GM21526 (cell line): ENCODE data around the gene ZNF830.
"Not testable (repeated sequence)": the region's sequence is repeated elsewhere in the genome, so short reads cannot be mapped to it uniquely, and the experiment has no call there.

Experiments
- ATAC-seq: cut with Tn5 transposase; IDR thresholded peaks from one replicate; pipeline ENCODE4 v1.9.1; 2021; ENCODE audit warnings: moderate library complexity; ENCODE audit not compliant: unreplicated experiment, low FRiP score

The ZNF830 gene, protein sequence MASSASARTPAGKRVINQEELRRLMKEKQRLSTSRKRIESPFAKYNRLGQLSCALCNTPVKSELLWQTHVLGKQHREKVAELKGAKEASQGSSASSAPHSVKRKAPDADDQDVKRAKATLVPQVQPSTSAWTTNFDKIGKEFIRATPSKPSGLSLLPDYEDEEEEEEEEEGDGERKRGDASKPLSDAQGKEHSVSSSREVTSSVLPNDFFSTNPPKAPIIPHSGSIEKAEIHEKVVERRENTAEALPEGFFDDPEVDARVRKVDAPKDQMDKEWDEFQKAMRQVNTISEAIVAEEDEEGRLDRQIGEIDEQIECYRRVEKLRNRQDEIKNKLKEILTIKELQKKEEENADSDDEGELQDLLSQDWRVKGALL

DNA sequence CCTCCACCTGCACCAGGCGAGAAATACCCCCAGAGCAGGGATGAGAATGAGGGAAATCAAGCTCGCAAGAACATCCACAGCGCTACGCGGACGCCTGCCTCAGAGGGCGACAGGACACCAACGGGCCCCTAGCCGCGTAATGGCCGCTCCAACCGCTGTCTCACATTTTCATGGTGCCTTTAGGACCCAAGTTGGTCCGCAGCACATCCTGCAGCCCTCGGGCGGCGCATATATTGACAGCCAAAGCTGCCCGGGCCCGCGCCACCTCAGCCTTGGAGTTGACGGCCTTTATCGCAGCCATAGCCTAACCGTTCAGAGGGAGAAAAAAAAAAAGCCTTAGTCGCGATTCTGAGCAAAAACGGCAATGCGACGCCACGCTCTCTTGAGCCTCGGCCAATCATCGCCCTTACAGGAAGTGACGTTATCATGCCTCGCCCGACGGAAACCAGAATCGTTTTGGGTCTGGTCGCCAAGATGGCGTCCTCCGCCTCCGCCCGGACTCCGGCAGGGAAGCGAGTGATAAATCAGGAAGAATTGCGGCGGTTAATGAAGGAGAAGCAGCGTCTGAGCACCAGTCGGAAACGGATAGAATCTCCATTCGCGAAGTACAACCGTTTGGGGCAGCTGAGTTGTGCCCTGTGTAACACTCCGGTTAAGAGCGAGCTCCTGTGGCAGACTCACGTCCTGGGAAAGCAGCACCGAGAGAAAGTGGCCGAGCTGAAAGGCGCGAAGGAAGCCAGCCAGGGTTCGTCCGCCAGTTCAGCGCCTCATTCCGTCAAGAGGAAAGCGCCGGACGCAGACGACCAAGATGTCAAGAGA is at the start of gene ZNF830, which contains the start of gene CCT6B:
Gene ZNF830 (plus strand): TSS at position 448 of the 819 bp plus-strand sequence. CDS start 27 bp downstream, at position 475.
Gene CCT6B (minus strand): TSS at position 368 of the 819 bp plus-strand sequence. CDS start 67 bp downstream, at position 301.
- peak; percentile 85 for ATAC-seq

DNA sequence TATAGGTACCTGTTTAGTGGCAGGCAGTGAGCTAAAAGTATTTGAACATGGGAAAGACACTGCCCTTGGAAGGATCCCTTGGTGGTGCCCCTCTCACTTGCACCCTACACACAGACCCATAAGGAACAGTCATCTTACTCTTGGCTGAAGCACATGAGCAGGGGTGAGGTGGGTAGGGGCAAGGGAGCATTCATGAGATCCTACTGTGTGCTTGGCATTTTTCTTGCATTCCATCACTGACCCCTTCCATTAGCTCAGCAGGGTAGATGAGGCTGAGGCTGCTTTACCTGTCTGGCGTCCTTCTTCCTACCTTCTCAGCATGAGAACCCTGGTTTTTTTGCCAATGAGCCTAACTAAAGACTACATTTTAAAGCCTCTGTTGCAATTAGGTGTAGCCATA is 48.3 kb upstream of the ZNF830 start:
- ATAC-seq, result no peak

DNA sequence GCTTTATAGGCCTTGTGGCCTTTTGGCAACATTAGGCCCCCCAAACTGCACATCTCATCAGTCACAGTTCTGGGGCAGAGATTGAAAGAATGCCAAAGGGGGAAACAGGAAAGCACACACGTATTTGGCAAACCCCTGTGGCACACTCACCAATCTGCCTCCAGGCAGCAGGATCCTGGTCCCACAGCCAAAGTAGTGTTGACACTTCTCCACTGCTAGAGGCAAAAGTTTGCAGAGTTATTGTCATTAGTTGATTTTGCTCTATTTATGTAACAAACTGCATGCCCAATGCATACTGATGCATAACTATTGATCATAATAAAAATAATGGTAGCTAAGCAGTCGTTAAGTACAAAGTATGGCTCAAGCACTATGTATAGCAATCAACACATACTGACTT is 45.2 kb upstream of the ZNF830 start:
- ATAC-seq, result no peak

DNA sequence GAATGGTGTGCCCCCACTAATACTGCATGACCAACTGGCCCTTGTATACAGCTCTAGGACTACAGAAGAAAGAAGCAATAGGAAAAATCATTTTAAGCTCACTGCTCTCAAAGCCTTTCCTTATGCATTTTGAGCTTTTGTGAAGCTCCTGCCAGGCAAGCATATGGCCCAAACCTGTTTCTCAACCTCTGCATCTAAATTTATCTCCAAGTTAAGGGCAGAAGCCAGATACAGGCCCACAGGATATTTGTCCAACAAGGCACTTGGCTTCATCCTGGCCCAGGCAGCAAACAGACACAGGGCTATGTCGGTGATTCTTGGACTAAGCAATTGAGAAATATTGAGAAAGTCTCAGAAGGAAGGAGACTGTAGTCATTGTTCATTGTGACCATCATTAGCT is 44.0 kb upstream of the ZNF830 start:
- no peak for ATAC-seq

DNA sequence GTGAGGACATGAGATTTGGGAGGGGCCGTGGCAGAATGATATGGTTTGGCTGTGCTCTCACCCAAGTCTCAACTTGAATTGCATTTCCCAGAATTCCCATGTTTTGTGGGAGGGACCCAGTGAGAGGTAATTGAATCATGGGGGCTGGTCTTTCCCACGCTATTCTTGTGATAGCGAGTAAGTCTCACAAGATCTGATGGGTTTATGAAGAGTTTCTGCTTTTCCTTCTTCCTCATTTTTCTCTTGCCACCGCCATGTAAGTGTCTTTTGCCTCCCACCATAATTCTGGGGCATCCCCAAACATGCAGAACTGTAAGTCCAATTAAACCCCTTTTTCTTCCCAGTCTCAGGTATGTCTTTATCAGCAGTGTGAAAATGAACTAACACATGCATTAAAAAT is 40.7 kb upstream of the ZNF830 start:
- no peak for ATAC-seq

DNA sequence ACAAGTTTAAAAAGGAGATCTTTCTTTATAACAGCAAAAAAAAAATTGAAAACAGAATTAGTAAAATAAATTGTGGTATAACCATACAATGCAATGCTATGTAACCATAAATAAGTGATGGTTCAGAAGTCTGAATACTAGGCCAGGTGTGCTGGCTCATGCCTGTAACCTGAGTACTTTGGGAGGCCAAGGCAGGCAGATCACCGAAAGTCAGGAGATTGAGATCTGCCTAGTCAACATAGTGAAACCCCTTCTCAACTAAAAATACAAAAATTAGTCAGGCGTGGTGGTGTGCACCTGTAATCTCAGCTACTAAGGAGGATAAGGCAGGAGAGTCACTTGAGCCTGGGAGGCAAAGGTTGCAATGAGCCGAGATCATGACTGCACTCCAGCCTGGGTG is 34.7 kb upstream of the ZNF830 start:
- ATAC-seq, result no peak

DNA sequence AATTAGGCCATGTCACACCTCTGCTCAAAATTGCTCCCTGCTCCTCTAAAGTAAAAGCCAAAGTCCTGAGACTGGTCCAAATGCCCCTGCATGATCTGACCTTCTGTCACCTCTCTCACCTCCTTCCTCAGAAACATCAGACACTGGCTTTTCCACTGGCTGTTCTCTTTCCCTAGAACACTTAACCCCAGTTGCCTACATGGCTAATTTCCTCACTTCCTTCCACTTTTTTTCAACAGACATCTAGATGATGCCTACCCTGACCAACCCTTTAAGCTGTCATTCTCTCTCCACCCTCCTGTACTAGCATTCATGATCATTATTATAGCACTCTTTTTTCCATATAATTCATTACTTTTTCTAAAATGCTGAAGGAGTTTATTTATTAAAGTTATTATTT is 31.1 kb upstream of the ZNF830 start:
- ATAC-seq, result no peak

DNA sequence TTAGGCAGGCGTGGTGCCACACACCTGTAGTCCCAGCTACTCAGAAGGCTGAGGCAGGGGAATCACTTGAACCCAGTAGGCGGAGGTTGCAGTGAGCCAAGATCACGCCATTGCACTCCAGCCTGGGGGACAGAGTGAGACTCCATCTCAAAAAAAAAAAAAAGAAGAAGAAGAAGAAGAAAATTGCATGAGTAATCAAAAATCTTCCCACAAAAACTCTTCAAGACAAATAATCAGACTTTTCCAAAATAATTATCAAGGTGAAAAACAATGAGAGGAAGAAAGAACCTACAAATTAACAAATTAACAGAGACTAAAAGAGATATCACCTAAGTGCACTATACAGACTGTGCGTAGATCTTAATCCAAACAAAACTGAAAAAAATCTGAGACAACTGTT is 10.6 kb upstream of the ZNF830 start:
- not testable (repeated sequence) for ATAC-seq

DNA sequence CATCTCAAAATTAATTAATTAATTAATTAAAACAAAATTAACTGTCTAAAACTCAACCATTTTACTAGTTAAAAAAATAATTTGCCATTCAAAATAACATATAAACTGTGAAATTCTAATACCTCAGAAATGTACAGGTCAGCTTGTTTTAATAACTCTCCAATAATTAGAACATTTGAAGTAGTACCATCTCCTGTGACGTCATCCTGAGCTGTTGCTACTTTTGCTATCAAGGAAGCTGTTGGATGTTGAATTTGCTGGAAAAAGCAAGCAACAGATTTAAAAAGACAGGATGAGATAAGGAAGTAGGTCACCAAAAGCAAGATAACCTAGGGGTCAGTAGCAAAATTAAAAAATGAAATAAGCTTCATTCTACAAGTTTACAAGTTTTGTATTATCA is 2.9 kb upstream of the ZNF830 start:
- ATAC-seq, result no peak

DNA sequence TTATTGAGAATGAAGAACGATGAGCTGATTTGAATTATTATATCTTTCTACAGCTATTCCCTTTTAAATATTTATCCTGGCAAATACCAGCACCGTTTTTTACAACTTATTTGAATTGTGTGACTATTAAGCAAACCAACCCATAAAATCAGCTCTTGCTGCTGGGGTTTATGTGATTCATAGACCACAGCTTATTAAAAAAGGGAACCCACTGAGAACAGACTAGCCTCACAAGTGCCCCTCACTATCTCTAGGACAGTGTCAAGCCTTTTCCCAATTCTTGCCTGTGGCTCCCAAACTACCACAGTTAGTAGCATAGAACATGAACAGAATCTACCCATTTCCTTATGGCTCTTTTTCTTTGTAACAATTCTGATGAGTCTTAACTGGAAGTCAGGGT is 12.8 kb downstream of the ZNF830 start:
- no peak for ATAC-seq

DNA sequence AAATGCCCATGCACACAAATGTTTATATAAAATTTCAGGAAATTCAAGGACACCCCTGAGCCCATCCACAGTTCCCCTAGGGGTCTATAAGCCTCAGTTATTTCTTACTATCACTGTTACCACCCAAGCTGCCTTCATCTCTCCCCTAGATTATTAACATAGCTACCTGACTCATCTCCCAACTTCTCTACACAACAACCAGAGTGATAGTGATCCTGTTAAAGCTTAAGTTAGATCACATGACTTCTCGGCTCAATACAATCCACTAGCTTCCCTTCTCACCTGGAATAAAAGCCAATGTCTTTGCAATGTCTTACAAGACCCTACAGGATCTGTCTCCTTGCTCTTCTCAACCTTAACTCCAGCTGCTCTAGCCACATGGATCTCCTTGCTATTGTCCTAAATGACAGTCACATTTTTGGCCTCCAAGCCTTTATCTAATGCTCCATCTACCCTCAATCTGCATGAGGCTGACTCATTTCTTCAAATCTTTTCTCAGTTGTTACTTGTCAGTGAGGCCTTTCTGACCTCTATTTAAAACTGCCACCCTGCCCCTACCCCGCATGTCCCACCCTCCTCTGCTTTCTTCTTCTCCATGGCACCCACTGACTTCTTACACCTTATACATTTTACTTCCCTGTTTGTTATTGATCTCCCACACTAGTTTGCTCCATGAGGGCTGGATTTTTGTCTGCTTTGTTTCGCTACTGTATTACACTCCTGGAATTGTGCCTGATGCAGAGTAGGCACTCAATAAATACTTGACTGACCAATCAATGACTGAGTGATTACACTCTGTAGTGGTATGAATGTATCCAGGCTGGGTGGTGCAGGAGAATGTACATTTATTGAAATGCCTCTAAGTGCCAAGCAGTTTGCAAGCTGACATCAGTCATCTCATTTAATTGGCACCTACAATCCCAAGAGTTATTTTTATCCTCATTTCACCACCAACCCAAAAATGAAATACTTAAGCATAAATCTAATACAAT is 13.8 kb downstream of the ZNF830 start:
- no peak for ATAC-seq

DNA sequence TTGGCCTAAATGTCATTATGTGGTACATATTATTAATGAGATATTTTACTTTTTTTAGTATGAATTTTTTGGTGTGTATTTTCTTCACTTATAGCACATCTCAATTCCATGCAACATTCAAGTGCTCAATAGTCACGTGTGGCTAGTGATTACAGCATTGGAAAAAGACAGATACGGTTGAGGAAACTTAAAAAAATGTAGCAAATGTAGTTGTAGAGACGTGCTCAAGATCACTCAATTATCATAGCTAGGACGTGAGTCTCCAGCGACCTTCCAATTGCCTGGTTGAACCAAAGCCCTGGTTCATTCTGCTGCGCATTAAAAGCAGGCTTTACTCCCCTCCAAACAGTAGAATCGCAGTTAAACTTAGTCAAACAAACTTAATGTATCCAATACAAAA is 17.8 kb downstream of the ZNF830 start:
- no peak for ATAC-seq

DNA sequence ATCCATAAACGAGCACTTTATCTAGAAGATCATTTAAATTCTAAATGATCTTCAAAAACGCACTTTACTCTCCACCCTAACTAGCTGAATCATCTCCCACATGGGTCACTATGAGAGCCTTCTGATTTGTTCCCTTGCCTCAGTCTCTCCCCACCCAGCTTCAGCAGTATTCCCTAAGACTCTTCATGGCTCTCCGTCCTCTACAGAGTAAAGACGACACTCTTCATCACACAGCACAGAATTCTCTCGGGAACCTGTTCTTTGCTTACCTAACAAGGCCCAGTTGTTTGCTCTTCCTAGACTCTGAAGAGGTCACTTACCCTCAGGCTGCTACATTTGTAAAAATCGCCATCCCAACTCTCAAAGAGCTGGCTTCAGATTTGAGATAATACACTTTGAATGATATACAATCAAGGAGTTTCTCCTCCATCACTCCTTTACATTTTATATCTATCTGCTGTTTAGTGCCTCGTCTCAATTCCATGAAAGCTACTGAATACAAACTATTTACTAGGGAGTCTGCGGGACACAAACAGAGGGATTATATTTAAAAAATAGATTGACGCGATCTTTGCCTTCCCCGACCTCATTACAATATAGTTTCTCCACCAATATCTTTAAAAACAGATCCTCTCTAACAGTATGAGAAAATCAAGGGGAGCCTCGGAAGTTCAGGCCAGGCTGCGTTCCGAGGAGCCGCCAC is 18.5 kb downstream of the ZNF830 start:
- no peak for ATAC-seq

DNA sequence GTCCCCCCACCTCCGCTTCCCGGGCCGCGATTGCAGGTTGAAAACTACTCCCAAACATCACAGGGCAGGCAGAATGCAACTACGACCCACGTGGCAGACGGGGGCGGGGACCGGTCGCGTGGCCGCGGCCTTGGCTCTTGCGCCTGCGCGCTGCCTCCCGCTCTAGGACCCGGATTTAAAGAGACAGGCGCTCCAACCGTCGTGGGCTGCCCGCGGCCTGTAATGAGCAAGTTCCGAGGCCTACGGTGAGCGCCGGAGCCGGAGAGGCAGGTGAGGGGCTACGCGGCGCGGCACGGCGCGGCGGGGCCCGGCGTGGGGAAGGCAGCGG is 19.0 kb downstream of the ZNF830 start, which contains the start of gene LIG3:
Gene LIG3 (plus strand): TSS at position 160 of the 328 bp plus-strand sequence. CDS start 2,494 bp downstream, outside the sequence.
- ATAC-seq, result peak; percentile 78

DNA sequence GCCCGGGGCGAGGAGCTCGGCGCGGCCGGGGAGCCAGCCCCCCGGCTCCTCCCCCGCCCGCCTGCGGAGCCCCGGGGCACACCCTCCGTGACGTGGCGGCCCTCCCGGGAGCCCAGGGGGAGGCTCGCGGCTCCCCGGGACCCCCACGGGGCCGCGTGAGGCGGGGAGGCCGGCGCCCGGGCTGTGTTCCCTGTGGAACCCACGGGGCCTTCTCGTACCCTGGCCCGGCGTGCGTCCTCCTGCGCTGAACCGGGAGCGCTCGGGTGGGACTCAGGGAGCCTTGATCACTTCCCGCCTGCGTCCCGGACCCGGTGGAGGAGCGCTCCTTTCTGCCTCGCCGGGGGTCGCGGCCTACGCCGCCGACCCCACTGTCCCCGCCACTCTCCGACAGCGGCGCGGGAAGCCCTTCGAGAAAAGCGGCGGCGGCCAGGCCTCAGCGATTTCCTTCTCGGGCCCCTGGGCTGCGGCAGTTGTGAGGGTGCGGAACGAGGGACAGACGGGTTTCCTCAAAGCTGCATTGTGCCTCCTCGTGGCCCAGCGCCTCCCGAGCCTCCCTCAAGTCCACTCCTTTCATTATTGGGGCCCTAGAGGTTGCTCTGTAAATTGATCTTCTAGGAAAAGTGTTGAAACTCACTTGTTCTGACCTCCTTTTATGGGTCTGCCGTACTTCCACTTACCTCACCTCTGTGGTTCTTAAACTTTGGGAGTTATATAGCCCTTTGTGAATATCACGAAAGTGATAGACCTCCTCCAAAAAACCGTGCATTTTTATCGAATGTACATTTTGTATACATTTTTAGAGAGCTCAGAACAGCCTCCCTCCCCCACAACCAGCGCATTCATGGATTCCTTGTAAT is 19.6 kb downstream of the ZNF830 start:
- ATAC-seq, result peak; percentile 67

DNA sequence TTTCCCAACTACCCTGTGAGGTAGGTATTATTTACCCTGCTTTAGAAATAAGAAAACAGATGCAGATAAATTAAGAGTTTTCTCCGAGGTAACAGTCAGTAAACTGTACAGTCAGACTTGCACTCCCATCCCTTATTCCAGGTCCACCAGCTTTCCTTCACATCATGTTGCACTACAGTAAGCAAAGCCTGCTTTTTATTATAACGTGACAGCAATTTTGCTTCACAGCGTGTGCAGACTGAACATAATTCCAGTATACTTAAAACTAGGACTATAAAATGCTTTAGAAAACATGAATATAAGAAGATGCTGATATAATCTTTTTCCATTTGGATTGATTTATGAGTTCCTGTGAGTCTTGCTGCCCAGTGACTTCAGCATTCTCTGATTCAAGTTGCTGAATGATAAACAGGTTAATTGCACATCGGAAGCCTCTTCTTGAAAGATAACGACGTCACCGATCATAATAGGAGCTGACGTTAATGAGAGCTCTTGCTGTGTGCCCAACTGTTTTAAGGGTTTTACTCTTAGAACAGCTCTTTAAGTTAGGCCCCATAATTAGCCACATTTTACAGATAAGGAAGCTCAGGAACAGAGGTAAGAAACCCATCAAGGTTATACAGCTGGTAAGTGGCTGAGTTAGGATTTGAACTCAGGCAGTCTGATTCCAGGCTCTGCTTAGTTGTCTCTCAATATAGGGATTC is 20.4 kb downstream of the ZNF830 start:
- no peak for ATAC-seq

DNA sequence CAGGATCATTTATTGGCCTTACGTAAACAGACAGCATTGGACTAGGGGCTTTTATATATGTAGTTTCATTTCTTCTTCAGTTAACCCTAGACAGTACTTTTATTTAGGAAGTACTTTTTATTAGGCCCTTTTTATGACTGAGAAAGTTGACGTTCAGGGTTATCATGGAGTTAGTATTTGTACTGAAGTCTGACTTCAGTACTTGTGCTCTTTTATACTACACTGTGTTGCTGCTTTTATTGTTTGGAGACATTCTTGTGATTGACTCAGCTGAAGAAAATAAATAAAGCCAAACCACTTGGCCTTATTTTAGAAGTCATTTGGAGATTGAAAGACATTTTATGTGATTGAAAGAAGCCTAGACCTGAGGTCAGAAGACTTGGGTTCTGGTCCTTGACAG is 25.9 kb downstream of the ZNF830 start:
- ATAC-seq, result no peak

DNA sequence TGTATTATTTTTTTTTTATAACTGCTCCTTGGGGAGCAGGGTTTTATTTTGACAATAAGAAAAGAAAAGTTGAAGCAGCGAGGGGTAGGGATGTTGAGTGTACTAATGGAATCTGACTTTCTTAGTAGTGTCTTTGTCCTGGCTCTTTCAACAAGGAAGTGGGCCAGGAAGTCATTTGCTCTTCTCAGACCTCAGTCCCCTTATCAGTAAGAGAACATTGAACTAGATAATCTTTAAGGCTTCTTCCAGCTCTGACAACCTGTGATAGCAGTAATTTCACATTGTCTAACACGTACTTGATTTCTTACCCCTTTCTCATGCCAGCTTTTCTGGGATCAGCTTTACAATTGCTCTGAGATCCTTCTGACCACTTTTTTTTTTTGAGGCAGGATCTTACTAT is 27.3 kb downstream of the ZNF830 start:
- ATAC-seq, result no peak
